WTC11 (cell line): ENCODE results near the gene GIPR. TPM values are rescaled to one million over a fixed set of nuclear protein-coding genes. Genes with fewer than 3 reads are reported as not detected.

ENCODE experiments used
- ATAC-seq: fragments of 200-7000 bp; cut with Tn5 transposase; 2 replicates; pipeline ENCODE4 v1.10.0; 2021; ENCODE audit warnings: mild to moderate bottlenecking, moderate library complexity
- CTCF ChIA-PET: fragments of 300-600 bp; sonication (Branson Sonifier 250); formaldehyde crosslinking; loops from one replicate; lab custom pipeline; 2021; ENCODE audit warnings: antibody characterized with exemption; lab: Charles Lee
- POLR2A ChIA-PET: fragments of 350-600 bp; sonication (Branson Sonifier 250); formaldehyde crosslinking; loops from one replicate; lab custom pipeline; 2021; ENCODE audit warnings: antibody characterized with exemption; lab: Charles Lee
- DNase-seq: peaks from one replicate; pipeline ENCODE4 v3.0.0; 2021; ENCODE audit warnings: low spot score
- H3K27ac Mint-ChIP-seq: 2 replicates; pipeline ENCODE4 v1.8.0; 2021; ENCODE audit warnings: mixed read lengths
- H3K27me3 Mint-ChIP-seq: 2 replicates; pipeline ENCODE4 v1.8.0; 2021; ENCODE audit warnings: low read depth, mild to moderate bottlenecking, moderate library complexity, mixed read lengths
- H3K36me3 Mint-ChIP-seq: 2 replicates; pipeline ENCODE4 v1.8.0; 2021; ENCODE audit warnings: mixed read lengths
- H3K4me1 Mint-ChIP-seq: 2 replicates; pipeline ENCODE4 v1.8.0; 2022; ENCODE audit warnings: mixed read lengths
- H3K4me3 Mint-ChIP-seq: 2 replicates; pipeline ENCODE4 v1.8.0; 2021; ENCODE audit warnings: mild to moderate bottlenecking, moderate library complexity, mixed read lengths
- H3K9me3 Mint-ChIP-seq: 2 replicates; pipeline ENCODE4 v1.8.0; 2021; ENCODE audit warnings: mixed read lengths
- ESRRA ChIP-seq: sonication (generic); formaldehyde crosslinking; IDR thresholded peaks from 2 replicates; pipeline ENCODE4 v1.8.1; 2022; ENCODE audit warnings: mild to moderate bottlenecking, missing genetic modification reagents, borderline replicate concordance
- FOXP1 ChIP-seq: sonication (generic); formaldehyde crosslinking; IDR thresholded peaks from 2 replicates; pipeline ENCODE4 v1.8.0; 2022; ENCODE audit warnings: missing genetic modification reagents, mild to moderate bottlenecking, moderate library complexity, borderline replicate concordance
- IRF2 ChIP-seq: sonication (generic); formaldehyde crosslinking; IDR thresholded peaks from 2 replicates; pipeline ENCODE4 v1.8.0; 2022; ENCODE audit warnings: low read depth, missing genetic modification reagents, borderline replicate concordance
- JAZF1 ChIP-seq: fragments of 250-450 bp; sonication (Bioruptor Pico); IDR thresholded peaks from 2 replicates; pipeline ENCODE4 v1.9.0; 2021; ENCODE audit warnings: moderate library complexity, mild to moderate bottlenecking, inconsistent platforms
- NFYB ChIP-seq: sonication (generic); formaldehyde crosslinking; conservative IDR thresholded peaks from 2 replicates; pipeline ENCODE4 v1.8.0; 2022; ENCODE audit warnings: low read depth, missing genetic modification reagents
- PRRX2 ChIP-seq: fragments of 250-450 bp; sonication (Bioruptor Pico); IDR thresholded peaks from 2 replicates; pipeline ENCODE4 v1.8.0; 2021; ENCODE audit warnings: mild to moderate bottlenecking
- SMAD4 ChIP-seq: sonication (generic); formaldehyde crosslinking; IDR thresholded peaks from 2 replicates; pipeline ENCODE4 v1.8.0; 2022; ENCODE audit warnings: mild to moderate bottlenecking, missing genetic modification reagents
- TP53 ChIP-seq: sonication (generic); formaldehyde crosslinking; IDR thresholded peaks from 2 replicates; pipeline ENCODE4 v1.8.1; 2023; ENCODE audit warnings: mild to moderate bottlenecking, missing genetic modification reagents
- ZNF423 ChIP-seq: fragments of 250-450 bp; sonication (Bioruptor Pico); IDR thresholded peaks from 2 replicates; pipeline ENCODE4 v2.1.2; 2022; ENCODE audit warnings: mild to moderate bottlenecking, moderate library complexity
- total RNA-seq: library from RNA; stranded (reverse); gene quantifications from 3 replicates; pipeline ENCODE4 v1.2.3, GENCODE V29; 2021
- TF ChIP-seq, protein P1 (sequence below): sonication (generic); formaldehyde crosslinking; IDR thresholded peaks from 2 replicates; pipeline ENCODE4 v1.8.1; 2023; ENCODE audit warnings: mild to moderate bottlenecking, missing genetic modification reagents
- TF ChIP-seq, protein P2 (sequence below): sonication (generic); formaldehyde crosslinking; IDR thresholded peaks from 2 replicates; pipeline ENCODE4 v1.8.1; 2022; ENCODE audit warnings: mild to moderate bottlenecking, moderate library complexity, missing genetic modification reagents
- TF ChIP-seq, protein P3 (sequence below): sonication (generic); formaldehyde crosslinking; IDR thresholded peaks from 2 replicates; pipeline ENCODE4 v1.8.0; 2022; ENCODE audit warnings: missing genetic modification reagents
- TF ChIP-seq, protein P4 (sequence below): sonication (generic); formaldehyde crosslinking; IDR thresholded peaks from 2 replicates; pipeline ENCODE4 v1.8.1; 2022; ENCODE audit warnings: mild to moderate bottlenecking, missing genetic modification reagents, moderate library complexity, borderline replicate concordance
- TF ChIP-seq, protein P5 (sequence below): sonication (generic); formaldehyde crosslinking; IDR thresholded peaks from 2 replicates; pipeline ENCODE4 v1.8.1; 2023; ENCODE audit warnings: mild to moderate bottlenecking, moderate library complexity, missing genetic modification reagents
- TF ChIP-seq, protein P6 (sequence below): sonication (generic); formaldehyde crosslinking; IDR thresholded peaks from 2 replicates; pipeline ENCODE4 v1.8.0; 2022; ENCODE audit warnings: mild to moderate bottlenecking, missing genetic modification reagents
- TF ChIP-seq, protein P7 (sequence below): sonication (generic); formaldehyde crosslinking; conservative IDR thresholded peaks from 2 replicates; pipeline ENCODE4 v1.8.1; 2022; ENCODE audit warnings: mild to moderate bottlenecking, missing genetic modification reagents
- TF ChIP-seq, protein P8 (sequence below): fragments of 200-600 bp; IDR thresholded peaks from 2 replicates; pipeline ENCODE4 v1.8.0; 2022; ENCODE audit warnings: antibody characterized with exemption
- TF ChIP-seq, protein P9 (sequence below): sonication (generic); formaldehyde crosslinking; IDR thresholded peaks from 2 replicates; pipeline ENCODE4 v1.8.0; 2023; ENCODE audit warnings: missing genetic modification reagents, mild to moderate bottlenecking, borderline replicate concordance

Gene GIPR
- total RNA-seq, 1 experiment from 2014 or later, result 1.8 TPM

DNA sequence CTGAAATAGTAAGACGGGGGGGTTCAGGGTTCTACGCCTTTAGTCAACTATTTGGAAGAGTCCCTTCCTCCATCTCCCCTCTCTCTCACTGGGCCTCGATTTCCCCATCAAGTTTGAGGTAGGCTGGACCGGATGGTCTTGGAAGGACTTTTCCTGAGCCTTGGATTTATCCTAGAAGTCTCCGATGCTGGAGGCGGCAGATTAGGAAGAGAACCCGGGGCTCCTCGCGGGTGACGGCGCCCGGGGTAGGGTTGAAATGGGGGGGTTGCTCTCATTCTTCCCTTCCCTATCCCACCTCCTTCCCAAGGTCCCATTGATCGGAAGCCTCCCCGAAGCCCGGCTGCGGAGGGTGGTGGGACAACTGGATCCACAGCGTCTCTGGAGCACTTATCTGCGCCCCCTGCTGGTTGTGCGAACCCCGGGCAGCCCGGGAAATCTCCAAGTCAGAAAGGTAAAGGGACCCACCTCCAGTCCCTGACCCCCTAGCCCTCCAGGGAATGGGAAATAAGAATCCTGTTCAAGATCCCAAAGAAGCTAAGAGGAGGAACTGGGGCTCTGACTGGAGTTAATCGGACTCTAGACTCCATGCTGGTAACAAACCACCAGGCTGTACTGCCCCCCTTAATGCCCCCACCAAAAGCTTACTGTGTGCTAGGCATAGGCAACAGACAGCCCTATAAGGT, 25.2 kb downstream of the GIPR start:
- ATAC-seq, result no peak
- H3K27ac Mint-ChIP-seq, result peak overlapping the region; percentile 91

More for the DNA sequence above, 25.2 kb downstream of the GIPR start:
- peak; percentile 90 for DNase-seq
- H3K9me3 Mint-ChIP-seq, result no peaks in the 10 kb centered on the region
- POLR2A ChIA-PET, result interaction anchor here (0.6 to 3.3 kb wide), 12 partner anchors 12 to 170 kb away, joined by 3 to 39 read pairs (median 8); partner anchors contain the start of genes FBXO46, SIX5 and SYMPK
- H3K27me3 Mint-ChIP-seq, result peaks cover 3% of the 10 kb centered on the region; the same call in 1 of the 2 replicates
- TF ChIP-seq FOXP1 (CRISPR knock-in tag) (no peak), IRF2 (CRISPR knock-in tag) (no peak), SMAD4 (CRISPR knock-in tag) (no peak), TP53 (CRISPR knock-in tag) (no peak), NFYB (CRISPR knock-in tag) (no peak), JAZF1 (CRISPR knock-in tag) (no peak), PRRX2 (CRISPR knock-in tag) (no peak), ESRRA (no peak), ZNF423 (CRISPR knock-in tag) (no peak)
- TF ChIP-seq, protein P1, sequence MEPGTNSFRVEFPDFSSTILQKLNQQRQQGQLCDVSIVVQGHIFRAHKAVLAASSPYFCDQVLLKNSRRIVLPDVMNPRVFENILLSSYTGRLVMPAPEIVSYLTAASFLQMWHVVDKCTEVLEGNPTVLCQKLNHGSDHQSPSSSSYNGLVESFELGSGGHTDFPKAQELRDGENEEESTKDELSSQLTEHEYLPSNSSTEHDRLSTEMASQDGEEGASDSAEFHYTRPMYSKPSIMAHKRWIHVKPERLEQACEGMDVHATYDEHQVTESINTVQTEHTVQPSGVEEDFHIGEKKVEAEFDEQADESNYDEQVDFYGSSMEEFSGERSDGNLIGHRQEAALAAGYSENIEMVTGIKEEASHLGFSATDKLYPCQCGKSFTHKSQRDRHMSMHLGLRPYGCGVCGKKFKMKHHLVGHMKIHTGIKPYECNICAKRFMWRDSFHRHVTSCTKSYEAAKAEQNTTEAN (CRISPR knock-in tag), result no peak
- TF ChIP-seq, protein P2, sequence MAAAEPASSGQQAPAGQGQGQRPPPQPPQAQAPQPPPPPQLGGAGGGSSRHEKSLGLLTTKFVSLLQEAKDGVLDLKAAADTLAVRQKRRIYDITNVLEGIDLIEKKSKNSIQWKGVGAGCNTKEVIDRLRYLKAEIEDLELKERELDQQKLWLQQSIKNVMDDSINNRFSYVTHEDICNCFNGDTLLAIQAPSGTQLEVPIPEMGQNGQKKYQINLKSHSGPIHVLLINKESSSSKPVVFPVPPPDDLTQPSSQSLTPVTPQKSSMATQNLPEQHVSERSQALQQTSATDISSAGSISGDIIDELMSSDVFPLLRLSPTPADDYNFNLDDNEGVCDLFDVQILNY, result no peak
- TF ChIP-seq, protein P3, sequence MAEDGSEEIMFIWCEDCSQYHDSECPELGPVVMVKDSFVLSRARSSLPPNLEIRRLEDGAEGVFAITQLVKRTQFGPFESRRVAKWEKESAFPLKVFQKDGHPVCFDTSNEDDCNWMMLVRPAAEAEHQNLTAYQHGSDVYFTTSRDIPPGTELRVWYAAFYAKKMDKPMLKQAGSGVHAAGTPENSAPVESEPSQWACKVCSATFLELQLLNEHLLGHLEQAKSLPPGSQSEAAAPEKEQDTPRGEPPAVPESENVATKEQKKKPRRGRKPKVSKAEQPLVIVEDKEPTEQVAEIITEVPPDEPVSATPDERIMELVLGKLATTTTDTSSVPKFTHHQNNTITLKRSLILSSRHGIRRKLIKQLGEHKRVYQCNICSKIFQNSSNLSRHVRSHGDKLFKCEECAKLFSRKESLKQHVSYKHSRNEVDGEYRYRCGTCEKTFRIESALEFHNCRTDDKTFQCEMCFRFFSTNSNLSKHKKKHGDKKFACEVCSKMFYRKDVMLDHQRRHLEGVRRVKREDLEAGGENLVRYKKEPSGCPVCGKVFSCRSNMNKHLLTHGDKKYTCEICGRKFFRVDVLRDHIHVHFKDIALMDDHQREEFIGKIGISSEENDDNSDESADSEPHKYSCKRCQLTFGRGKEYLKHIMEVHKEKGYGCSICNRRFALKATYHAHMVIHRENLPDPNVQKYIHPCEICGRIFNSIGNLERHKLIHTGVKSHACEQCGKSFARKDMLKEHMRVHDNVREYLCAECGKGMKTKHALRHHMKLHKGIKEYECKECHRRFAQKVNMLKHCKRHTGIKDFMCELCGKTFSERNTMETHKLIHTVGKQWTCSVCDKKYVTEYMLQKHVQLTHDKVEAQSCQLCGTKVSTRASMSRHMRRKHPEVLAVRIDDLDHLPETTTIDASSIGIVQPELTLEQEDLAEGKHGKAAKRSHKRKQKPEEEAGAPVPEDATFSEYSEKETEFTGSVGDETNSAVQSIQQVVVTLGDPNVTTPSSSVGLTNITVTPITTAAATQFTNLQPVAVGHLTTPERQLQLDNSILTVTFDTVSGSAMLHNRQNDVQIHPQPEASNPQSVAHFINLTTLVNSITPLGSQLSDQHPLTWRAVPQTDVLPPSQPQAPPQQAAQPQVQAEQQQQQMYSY (CRISPR knock-in tag), result no peak
- TF ChIP-seq, protein P4, sequence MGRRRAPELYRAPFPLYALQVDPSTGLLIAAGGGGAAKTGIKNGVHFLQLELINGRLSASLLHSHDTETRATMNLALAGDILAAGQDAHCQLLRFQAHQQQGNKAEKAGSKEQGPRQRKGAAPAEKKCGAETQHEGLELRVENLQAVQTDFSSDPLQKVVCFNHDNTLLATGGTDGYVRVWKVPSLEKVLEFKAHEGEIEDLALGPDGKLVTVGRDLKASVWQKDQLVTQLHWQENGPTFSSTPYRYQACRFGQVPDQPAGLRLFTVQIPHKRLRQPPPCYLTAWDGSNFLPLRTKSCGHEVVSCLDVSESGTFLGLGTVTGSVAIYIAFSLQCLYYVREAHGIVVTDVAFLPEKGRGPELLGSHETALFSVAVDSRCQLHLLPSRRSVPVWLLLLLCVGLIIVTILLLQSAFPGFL (CRISPR knock-in tag), result no peak
- TF ChIP-seq, protein P5, sequence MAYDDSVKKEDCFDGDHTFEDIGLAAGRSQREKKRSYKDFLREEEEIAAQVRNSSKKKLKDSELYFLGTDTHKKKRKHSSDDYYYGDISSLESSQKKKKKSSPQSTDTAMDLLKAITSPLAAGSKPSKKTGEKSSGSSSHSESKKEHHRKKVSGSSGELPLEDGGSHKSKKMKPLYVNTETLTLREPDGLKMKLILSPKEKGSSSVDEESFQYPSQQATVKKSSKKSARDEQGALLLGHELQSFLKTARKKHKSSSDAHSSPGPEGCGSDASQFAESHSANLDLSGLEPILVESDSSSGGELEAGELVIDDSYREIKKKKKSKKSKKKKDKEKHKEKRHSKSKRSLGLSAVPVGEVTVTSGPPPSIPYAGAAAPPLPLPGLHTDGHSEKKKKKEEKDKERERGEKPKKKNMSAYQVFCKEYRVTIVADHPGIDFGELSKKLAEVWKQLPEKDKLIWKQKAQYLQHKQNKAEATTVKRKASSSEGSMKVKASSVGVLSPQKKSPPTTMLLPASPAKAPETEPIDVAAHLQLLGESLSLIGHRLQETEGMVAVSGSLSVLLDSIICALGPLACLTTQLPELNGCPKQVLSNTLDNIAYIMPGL (CRISPR knock-in tag), result peak; percentile 20; the same call in 1 of the 2 replicates
- TF ChIP-seq, protein P6, sequence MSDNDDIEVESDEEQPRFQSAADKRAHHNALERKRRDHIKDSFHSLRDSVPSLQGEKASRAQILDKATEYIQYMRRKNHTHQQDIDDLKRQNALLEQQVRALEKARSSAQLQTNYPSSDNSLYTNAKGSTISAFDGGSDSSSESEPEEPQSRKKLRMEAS (CRISPR knock-in tag), result no peak
- TF ChIP-seq, protein P7, sequence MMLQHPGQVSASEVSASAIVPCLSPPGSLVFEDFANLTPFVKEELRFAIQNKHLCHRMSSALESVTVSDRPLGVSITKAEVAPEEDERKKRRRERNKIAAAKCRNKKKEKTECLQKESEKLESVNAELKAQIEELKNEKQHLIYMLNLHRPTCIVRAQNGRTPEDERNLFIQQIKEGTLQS (CRISPR knock-in tag), result no peak
- TF ChIP-seq, protein P8, sequence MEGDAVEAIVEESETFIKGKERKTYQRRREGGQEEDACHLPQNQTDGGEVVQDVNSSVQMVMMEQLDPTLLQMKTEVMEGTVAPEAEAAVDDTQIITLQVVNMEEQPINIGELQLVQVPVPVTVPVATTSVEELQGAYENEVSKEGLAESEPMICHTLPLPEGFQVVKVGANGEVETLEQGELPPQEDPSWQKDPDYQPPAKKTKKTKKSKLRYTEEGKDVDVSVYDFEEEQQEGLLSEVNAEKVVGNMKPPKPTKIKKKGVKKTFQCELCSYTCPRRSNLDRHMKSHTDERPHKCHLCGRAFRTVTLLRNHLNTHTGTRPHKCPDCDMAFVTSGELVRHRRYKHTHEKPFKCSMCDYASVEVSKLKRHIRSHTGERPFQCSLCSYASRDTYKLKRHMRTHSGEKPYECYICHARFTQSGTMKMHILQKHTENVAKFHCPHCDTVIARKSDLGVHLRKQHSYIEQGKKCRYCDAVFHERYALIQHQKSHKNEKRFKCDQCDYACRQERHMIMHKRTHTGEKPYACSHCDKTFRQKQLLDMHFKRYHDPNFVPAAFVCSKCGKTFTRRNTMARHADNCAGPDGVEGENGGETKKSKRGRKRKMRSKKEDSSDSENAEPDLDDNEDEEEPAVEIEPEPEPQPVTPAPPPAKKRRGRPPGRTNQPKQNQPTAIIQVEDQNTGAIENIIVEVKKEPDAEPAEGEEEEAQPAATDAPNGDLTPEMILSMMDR, result peak; percentile 88
- TF ChIP-seq, protein P9, sequence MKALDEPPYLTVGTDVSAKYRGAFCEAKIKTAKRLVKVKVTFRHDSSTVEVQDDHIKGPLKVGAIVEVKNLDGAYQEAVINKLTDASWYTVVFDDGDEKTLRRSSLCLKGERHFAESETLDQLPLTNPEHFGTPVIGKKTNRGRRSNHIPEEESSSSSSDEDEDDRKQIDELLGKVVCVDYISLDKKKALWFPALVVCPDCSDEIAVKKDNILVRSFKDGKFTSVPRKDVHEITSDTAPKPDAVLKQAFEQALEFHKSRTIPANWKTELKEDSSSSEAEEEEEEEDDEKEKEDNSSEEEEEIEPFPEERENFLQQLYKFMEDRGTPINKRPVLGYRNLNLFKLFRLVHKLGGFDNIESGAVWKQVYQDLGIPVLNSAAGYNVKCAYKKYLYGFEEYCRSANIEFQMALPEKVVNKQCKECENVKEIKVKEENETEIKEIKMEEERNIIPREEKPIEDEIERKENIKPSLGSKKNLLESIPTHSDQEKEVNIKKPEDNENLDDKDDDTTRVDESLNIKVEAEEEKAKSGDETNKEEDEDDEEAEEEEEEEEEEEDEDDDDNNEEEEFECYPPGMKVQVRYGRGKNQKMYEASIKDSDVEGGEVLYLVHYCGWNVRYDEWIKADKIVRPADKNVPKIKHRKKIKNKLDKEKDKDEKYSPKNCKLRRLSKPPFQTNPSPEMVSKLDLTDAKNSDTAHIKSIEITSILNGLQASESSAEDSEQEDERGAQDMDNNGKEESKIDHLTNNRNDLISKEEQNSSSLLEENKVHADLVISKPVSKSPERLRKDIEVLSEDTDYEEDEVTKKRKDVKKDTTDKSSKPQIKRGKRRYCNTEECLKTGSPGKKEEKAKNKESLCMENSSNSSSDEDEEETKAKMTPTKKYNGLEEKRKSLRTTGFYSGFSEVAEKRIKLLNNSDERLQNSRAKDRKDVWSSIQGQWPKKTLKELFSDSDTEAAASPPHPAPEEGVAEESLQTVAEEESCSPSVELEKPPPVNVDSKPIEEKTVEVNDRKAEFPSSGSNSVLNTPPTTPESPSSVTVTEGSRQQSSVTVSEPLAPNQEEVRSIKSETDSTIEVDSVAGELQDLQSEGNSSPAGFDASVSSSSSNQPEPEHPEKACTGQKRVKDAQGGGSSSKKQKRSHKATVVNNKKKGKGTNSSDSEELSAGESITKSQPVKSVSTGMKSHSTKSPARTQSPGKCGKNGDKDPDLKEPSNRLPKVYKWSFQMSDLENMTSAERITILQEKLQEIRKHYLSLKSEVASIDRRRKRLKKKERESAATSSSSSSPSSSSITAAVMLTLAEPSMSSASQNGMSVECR, result no peak
- TF ChIP-seq, all 79 proteins: peak for 2
- H3K36me3 Mint-ChIP-seq, result peaks cover 40% of the 10 kb centered on the region
- peaks cover 6% of the 10 kb centered on the region; the same call in 1 of the 2 replicates for H3K4me1 Mint-ChIP-seq
- CTCF ChIA-PET, result interaction anchor here (0.6 to 5.4 kb wide), 45 partner anchors 8 to 1406 kb away, joined by 3 to 86 read pairs (median 5); partner anchors contain the start of genes FBXO46, MYPOP, SIX5 and SYMPK
- H3K4me3 Mint-ChIP-seq, result peak overlapping the region; percentile 96
